HFFc6 (cell line): ENCODE measurements around the gene PMVK. TPM values are rescaled to one million over a fixed set of nuclear protein-coding genes. Genes with fewer than 3 reads are reported as not detected.
A peak's percentile ranks its signal among the peaks of the same experiment; 100 is the strongest.

ENCODE experiments used
- DNase-seq: peaks from one replicate; pipeline ENCODE4 v3.0.0-alpha.2; 2018
- H3K27ac Mint-ChIP-seq: 2 replicates; pipeline ENCODE4 v1.8.0; 2020; ENCODE audit warnings: mild to moderate bottlenecking, mixed read lengths
- H3K27me3 Mint-ChIP-seq: 2 replicates; pipeline ENCODE4 v1.8.0; 2021; ENCODE audit warnings: mild to moderate bottlenecking, moderate library complexity, mixed read lengths; ENCODE audit not compliant: insufficient read depth
- H3K36me3 Mint-ChIP-seq: 2 replicates; pipeline ENCODE4 v1.8.0; 2021; ENCODE audit warnings: low read depth, mixed read lengths
- H3K4me1 Mint-ChIP-seq: 2 replicates; pipeline ENCODE4 v1.8.0; 2020; ENCODE audit warnings: low read depth, mixed read lengths
- H3K4me3 Mint-ChIP-seq: 2 replicates; pipeline ENCODE4 v1.8.0; 2020; ENCODE audit warnings: mild to moderate bottlenecking, moderate library complexity, mixed read lengths
- H3K9me3 Mint-ChIP-seq: 2 replicates; pipeline ENCODE4 v1.8.0; 2020; ENCODE audit warnings: mild to moderate bottlenecking, mixed read lengths
- CTCF ChIP-seq: fragments of 200-600 bp; sonication (generic); IDR thresholded peaks from 2 replicates; pipeline ENCODE4 v1.5.0; 2021; ENCODE audit warnings: antibody characterized with exemption, mild to moderate bottlenecking
- total RNA-seq, 6 experiments: library from RNA; stranded (reverse); fragmentation: NEBNext Ultra II Directional; extraction: Animal tissue kit (Norgen Biotek cat#: 25700); gene quantifications; 2 replicates in 1 of 6; 3 replicates in 5 of 6; pipeline ENCODE4 v1.2.3, GENCODE V29; 2021

Gene PMVK
- total RNA-seq, 6 experiments from 2014 or later = 29.1 to 33.4 (median 32.5) TPM

GRCh38 chr1:154975409-154976059 lies 39.0 kb upstream of the PMVK start:
- Mint-ChIP-seq H3K9me3 (no peaks in the 10 kb centered on the region), H3K27me3 (peaks cover 2% of the 10 kb centered on the region; the same call in 1 of the 2 replicates), H3K27ac (no peak overlapping the region), H3K36me3 (peaks cover 20% of the 10 kb centered on the region), H3K4me1 (peaks cover 6% of the 10 kb centered on the region), H3K4me3 (no peak overlapping the region)
- no peak for TF ChIP-seq CTCF
- DNase-seq = peak; percentile 47

- H3K27ac Mint-ChIP-seq = no peak overlapping the region
- H3K4me3 Mint-ChIP-seq = no peak overlapping the region
- peak; percentile 89 for DNase-seq
- H3K27me3 Mint-ChIP-seq = peaks cover 2% of the 10 kb centered on the region; the same call in 1 of the 2 replicates
- peaks cover 6% of the 10 kb centered on the region for H3K4me1 Mint-ChIP-seq
- no peak for TF ChIP-seq CTCF
- H3K36me3 Mint-ChIP-seq = peaks cover 20% of the 10 kb centered on the region
- H3K9me3 Mint-ChIP-seq = no peaks in the 10 kb centered on the region
Measured at GRCh38 chr1:154974808-154975408, 38.4 kb upstream of the PMVK start.

GRCh38 chr1:154974102-154974807 lies 37.7 kb upstream of the PMVK start, which contains the start of gene CKS1B:
TSS of gene CKS1B (plus strand) at chr1:154974681. CDS start at chr1:154974746, 65 bp downstream.
- peaks cover 6% of the 10 kb centered on the region for H3K4me1 Mint-ChIP-seq
- DNase-seq = peak; percentile 100
- H3K4me3 Mint-ChIP-seq = no peak within 1 kb of the TSS
- no peak within 1 kb of the TSS for H3K27ac Mint-ChIP-seq
- H3K36me3 Mint-ChIP-seq = peaks cover 21% of the 10 kb centered on the region
- no peak for TF ChIP-seq CTCF
- no peaks in the 10 kb centered on the region for H3K9me3 Mint-ChIP-seq
- H3K27me3 Mint-ChIP-seq = peaks cover 2% of the 10 kb centered on the region; the same call in 1 of the 2 replicates

- peaks cover 13% of the 10 kb centered on the region for H3K4me1 Mint-ChIP-seq
- H3K36me3 Mint-ChIP-seq = peaks cover 25% of the 10 kb centered on the region
Measured at GRCh38 chr1:154973344-154974101, 37.0 kb upstream of the PMVK start.

More at GRCh38 chr1:154973344-154974101, 37.0 kb upstream of the PMVK start:
- Mint-ChIP-seq H3K27ac (no peak overlapping the region), H3K4me3 (no peak overlapping the region), H3K27me3 (peaks cover 7% of the 10 kb centered on the region), H3K9me3 (no peaks in the 10 kb centered on the region)
- DNase-seq = peak; percentile 97
- TF ChIP-seq CTCF = peak; percentile 36
